Measurements from ENCODE around the gene PSENEN.

The PSENEN gene

DNA sequence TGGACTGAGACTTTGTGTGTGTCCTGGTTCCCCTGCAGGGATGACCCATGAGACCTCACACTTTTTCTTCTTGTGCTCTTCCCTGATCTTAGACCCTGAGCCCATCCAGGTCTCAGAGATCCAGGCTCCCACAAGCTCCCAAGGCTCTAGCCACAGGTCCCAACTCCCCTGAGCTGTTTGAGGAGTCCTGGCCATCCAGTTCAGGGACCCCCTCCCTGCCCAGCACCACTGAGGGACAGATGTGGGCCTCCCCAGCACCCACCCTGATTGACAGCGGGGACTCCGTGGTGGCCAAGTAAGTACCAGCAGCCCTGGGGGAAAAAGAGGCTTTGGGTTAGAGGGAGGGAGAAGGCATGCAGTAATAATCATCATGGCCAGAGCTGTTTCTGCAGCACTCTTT lies 14.2 kb downstream of the PSENEN start:
- Histone ChIP-seq H3K4me3 (replicated peaks; ENCODE audit: low read depth, low read length) (no peak overlapping the region), H3K27me3 (replicated peaks; ENCODE audit: control insufficient read depth, insufficient read depth, low read length) (no peaks in the 10 kb centered on the region), H3K36me3 (ENCODE audit: control insufficient read depth, insufficient read depth, low read length) (peaks cover 12% of the 10 kb centered on the region)
- DNase-seq (ENCODE audit: extremely low read depth, insufficient read length): no peak
- TF ChIP-seq, protein P1, sequence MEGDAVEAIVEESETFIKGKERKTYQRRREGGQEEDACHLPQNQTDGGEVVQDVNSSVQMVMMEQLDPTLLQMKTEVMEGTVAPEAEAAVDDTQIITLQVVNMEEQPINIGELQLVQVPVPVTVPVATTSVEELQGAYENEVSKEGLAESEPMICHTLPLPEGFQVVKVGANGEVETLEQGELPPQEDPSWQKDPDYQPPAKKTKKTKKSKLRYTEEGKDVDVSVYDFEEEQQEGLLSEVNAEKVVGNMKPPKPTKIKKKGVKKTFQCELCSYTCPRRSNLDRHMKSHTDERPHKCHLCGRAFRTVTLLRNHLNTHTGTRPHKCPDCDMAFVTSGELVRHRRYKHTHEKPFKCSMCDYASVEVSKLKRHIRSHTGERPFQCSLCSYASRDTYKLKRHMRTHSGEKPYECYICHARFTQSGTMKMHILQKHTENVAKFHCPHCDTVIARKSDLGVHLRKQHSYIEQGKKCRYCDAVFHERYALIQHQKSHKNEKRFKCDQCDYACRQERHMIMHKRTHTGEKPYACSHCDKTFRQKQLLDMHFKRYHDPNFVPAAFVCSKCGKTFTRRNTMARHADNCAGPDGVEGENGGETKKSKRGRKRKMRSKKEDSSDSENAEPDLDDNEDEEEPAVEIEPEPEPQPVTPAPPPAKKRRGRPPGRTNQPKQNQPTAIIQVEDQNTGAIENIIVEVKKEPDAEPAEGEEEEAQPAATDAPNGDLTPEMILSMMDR (IDR thresholded peaks at IDR 0.05; ENCODE audit: insufficient read depth, low read length, poor library complexity, severe bottlenecking): no peak

DNA sequence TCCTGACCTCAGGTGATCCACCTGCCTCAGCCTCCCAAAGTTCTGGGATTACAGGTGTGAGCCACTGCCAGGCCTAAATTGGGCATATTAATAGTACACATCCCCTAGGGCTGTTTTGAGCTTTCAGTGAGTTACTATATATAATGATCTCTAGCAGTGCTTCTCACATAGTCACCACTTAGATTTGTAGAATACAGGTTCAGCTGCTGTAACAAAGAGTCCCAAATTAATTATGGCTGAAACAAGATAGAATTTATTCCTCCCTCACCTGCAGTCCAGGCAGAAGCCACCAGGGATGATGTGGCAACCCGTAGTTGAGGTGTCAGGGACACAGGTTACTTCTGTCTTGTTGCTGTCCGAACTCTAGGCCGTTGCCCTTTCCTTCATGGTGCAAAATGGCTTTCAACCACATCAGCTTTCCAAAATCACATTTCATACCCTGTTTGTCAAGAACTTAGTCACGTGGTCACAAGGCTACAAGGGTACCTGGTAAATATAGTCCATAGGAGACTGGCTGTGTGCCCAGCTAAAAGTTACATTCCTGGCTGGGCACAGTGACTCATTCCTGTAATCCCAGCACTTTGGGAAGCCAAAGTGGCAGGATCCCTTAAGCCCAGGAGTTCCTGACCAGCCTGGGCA lies 15.4 kb downstream of the PSENEN start:
- H3K27me3 ChIP-seq (replicated peaks; ENCODE audit: control insufficient read depth, insufficient read depth, low read length): no peaks in the 10 kb centered on the region
- no peak overlapping the region for H3K4me3 ChIP-seq (replicated peaks; ENCODE audit: low read depth, low read length)
- TF ChIP-seq, protein P1 (IDR thresholded peaks at IDR 0.05; ENCODE audit: insufficient read depth, low read length, poor library complexity, severe bottlenecking): no peak
- H3K36me3 ChIP-seq (ENCODE audit: control insufficient read depth, insufficient read depth, low read length): peaks cover 14% of the 10 kb centered on the region
- no peak for DNase-seq (ENCODE audit: extremely low read depth, insufficient read length)

GRCh38 chr19:35764432-35765315 lies 19.2 kb downstream of the PSENEN start:
- no peak overlapping the region for H3K4me3 ChIP-seq (replicated peaks; ENCODE audit: low read depth, low read length)
- H3K36me3 ChIP-seq (ENCODE audit: control insufficient read depth, insufficient read depth, low read length): peaks cover 18% of the 10 kb centered on the region
- H3K27me3 ChIP-seq (replicated peaks; ENCODE audit: control insufficient read depth, insufficient read depth, low read length): no peaks in the 10 kb centered on the region
- DNase-seq (ENCODE audit: extremely low read depth, insufficient read length): no peak
- TF ChIP-seq, protein P1 (IDR thresholded peaks at IDR 0.05; ENCODE audit: insufficient read depth, low read length, poor library complexity, severe bottlenecking): no peak

GRCh38 chr19:35766571-35767104 lies 21.2 kb downstream of the PSENEN start:
- TF ChIP-seq, protein P1 (IDR thresholded peaks at IDR 0.05; ENCODE audit: insufficient read depth, low read length, poor library complexity, severe bottlenecking): no peak
- H3K36me3 ChIP-seq (ENCODE audit: control insufficient read depth, insufficient read depth, low read length): peaks cover 15% of the 10 kb centered on the region
- no peak overlapping the region for H3K4me3 ChIP-seq (replicated peaks; ENCODE audit: low read depth, low read length)
- no peaks in the 10 kb centered on the region for H3K27me3 ChIP-seq (replicated peaks; ENCODE audit: control insufficient read depth, insufficient read depth, low read length)
- DNase-seq (ENCODE audit: extremely low read depth, insufficient read length): no peak

DNA sequence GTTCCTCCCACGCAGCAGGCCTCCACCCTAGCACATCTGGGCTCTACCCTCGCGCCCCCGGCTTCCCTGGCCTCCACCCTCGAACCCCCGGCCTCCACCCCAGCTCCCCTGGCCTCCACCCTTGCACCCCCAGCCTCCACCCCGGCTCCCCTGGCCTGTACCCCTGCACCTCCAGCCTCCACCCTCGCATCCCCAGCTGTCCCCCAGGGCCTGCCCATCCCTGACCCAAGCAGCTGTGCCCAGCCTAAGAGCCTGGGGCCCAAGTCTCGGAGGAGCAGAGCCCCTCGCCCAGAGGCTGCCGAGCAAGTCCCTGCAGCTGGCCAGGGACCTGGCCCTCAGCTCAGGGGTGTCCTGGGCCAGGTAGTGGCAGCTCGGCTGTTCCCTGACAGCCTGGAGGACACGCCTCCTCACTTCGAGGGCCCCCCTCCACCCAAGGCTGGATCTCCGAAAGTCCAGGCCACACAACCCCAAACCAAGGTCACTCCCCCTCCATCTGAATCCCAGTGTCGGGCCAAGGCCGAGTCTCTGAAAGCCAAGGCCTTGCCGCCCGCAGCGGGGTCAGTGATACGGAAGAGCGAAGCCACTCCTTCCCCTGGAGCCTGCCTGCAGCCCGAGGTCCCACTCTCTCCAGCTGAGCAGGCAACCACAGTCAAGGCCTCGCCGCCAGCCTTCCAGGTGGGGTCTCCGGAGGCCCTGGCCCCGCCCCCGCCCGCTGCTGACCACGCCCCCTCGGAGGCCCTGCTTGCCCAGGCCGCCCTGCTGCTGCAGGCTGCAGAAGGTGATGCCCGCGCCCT lies 22.0 kb downstream of the PSENEN start:
- TF ChIP-seq, protein P1 (IDR thresholded peaks at IDR 0.05; ENCODE audit: insufficient read depth, low read length, poor library complexity, severe bottlenecking): no peak
- DNase-seq (ENCODE audit: extremely low read depth, insufficient read length): no peak
- peaks cover 11% of the 10 kb centered on the region for H3K36me3 ChIP-seq (ENCODE audit: control insufficient read depth, insufficient read depth, low read length)
- no peaks in the 10 kb centered on the region for H3K27me3 ChIP-seq (replicated peaks; ENCODE audit: control insufficient read depth, insufficient read depth, low read length)
- no peak overlapping the region for H3K4me3 ChIP-seq (replicated peaks; ENCODE audit: low read depth, low read length)
